AG04450 (cell line): ENCODE data around the gene BCL7B. TPM values are rescaled to one million over a fixed set of nuclear protein-coding genes. Genes with fewer than 3 reads are reported as not detected.

Experiments used
- CTCF ChIA-PET: fragments of 300-600, 350-600 bp; formaldehyde crosslinking; extraction: SDS; loops from one replicate; lab custom pipeline; 2022; ENCODE audit warnings: antibody characterized with exemption, inconsistent platforms; lab: Charles Lee
- POLR2A ChIA-PET: fragments of 350-600 bp; formaldehyde crosslinking; extraction: SDS; loops from one replicate; lab custom pipeline; 2021; ENCODE audit warnings: antibody characterized with exemption, inconsistent platforms; lab: Yijun Ruan, JAX
- DNase-seq: peaks from one replicate; pipeline ENCODE4 v3.0.0-alpha.2; 2011; ENCODE audit warnings: low read depth, low spot score
- H3K27ac ChIP-seq: one replicate; pipeline ENCODE4 v1.5.1; 2012; ENCODE audit warnings: low read depth, low read length, control low read depth
- H3K27me3 ChIP-seq: one replicate; pipeline ENCODE4 v1.6.0; 2012; ENCODE audit warnings: low read length; ENCODE audit not compliant: control insufficient read depth, insufficient read depth
- H3K4me3 ChIP-seq: 2 replicates; pipeline ENCODE4 v1.5.1; 2011; ENCODE audit warnings: mild to moderate bottlenecking, low read depth, low read length, control low read depth
- H3K9me3 ChIP-seq: 2 replicates; pipeline ENCODE4 v1.5.1; 2012; ENCODE audit warnings: low read length; ENCODE audit not compliant: control insufficient read depth, insufficient read depth
- polyA plus RNA-seq: library from polyadenylated mRNA; depleted of rRNA; stranded (reverse); fragments of >200 nt; gene quantifications from 2 replicates; pipeline ENCODE4 v1.2.3, GENCODE V29; 2011
- TF ChIP-seq, protein P1 (sequence below): IDR thresholded peaks from 2 replicates; pipeline ENCODE4 v1.5.1; 2011; ENCODE audit warnings: low read depth, low read length, control low read depth, inconsistent platforms

BCL7B gene
- polyA plus RNA-seq, 1 experiment, result 41.9 TPM

DNA sequence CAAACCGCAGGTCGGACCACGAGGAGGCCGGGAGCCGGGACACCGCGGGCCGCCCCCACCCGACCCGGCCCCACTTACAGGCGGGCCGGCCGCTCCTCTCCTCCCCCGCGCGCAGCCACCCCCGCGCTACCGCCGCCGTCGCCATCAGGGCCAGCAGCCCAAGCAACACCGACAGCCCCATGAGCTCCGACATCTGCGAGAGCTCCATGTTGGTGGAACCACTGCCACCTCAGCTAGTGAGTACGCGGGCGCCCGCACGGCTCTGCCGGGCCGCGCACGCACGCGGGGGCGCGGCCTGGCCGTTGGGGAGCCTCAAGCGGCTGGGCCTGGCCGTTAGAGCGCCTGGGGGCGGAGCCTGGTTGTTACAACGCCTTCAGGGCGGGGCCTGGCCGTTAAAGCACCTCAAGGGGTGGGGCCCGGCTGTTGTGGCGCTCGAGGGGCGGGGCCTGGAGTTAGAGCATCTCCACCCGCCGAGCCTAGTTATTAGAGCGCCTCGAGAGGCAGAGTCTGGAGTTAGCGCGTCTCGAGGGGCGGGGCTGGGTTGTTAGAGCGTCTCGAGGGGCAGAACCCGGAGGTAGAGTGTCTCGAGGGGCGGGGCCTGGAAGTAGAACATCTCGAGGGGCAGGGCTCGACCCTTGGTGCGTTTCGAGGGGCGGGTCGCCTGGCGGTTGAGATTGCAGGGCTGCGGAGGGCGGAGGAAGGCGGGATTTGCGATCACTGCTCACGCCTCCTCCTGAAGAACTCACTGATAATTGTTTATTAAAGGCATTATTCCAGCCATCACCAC lies 21.0 kb upstream of the BCL7B start, which contains the start of gene TBL2:
Gene TBL2 (minus strand): TSS at position 238 of the 787 bp plus-strand sequence. CDS start 30 bp downstream, at position 208.
- DNase-seq, result peak; percentile 96
- ChIA-PET CTCF (interaction anchor here (0.6 to 1.3 kb wide), 4 partner anchors 13 to 147 kb away, joined by 3 to 4 read pairs (median 4); no protein-coding TSS in a partner anchor), POLR2A (interaction anchor here (0.5 to 2.5 kb wide), 14 partner anchors 9 to 251 kb away, joined by 3 to 12 read pairs (median 4); partner anchors contain the start of genes BAZ1B and BUD23)
- no peaks in the 10 kb centered on the region for H3K27me3 ChIP-seq
- H3K4me3 ChIP-seq, result peak within 1 kb of the TSS; percentile 93
- TF ChIP-seq, protein P1, sequence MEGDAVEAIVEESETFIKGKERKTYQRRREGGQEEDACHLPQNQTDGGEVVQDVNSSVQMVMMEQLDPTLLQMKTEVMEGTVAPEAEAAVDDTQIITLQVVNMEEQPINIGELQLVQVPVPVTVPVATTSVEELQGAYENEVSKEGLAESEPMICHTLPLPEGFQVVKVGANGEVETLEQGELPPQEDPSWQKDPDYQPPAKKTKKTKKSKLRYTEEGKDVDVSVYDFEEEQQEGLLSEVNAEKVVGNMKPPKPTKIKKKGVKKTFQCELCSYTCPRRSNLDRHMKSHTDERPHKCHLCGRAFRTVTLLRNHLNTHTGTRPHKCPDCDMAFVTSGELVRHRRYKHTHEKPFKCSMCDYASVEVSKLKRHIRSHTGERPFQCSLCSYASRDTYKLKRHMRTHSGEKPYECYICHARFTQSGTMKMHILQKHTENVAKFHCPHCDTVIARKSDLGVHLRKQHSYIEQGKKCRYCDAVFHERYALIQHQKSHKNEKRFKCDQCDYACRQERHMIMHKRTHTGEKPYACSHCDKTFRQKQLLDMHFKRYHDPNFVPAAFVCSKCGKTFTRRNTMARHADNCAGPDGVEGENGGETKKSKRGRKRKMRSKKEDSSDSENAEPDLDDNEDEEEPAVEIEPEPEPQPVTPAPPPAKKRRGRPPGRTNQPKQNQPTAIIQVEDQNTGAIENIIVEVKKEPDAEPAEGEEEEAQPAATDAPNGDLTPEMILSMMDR, result 0 out of 2 replicates have a peak, but pooled peaks have one; percentile 4
- H3K9me3 ChIP-seq, result peaks cover 4% of the 10 kb centered on the region; the same call in 1 of the 2 replicates
- H3K27ac ChIP-seq, result peak within 1 kb of the TSS; percentile 78

DNA sequence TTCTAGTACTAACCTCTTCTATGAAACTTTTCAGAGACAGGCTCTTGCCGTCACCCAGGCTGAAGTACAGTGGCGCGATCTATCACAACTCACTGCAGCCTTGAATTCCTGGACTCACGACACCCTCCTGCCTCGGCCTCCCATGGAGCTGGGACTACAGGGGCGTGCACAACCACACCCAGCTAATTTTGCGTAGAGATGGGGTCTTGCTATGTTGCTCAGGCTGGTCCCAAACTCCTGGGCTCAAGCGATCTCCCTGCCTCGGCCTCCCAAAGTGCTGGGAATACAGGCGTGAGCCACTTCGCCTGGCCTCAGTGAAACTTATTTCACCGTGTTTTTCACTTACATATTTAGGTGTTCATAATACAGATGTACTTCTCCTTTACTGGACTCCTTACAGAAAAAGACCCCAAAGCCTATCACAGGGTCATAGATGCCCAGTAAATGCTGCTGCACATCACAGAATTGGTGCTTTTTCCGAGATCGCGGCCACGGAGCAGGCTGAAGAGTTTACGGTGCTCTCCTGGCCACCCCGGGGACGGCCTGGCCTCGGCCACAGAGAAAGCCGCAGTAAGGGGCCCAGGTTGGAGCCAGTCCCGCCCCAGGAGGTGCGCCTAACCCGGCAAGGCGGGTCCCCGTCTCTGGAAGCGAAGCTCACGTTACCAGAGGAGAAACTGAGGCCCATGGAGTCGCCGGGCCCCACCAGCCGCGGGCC lies 20.3 kb upstream of the BCL7B start:
- ChIA-PET CTCF (interaction anchor here (0.6 to 1.3 kb wide), 4 partner anchors 12 to 148 kb away, joined by 3 to 4 read pairs (median 4); no protein-coding TSS in a partner anchor), POLR2A (interaction anchor here (0.5 to 2.5 kb wide), 12 partner anchors 9 to 251 kb away, joined by 3 to 12 read pairs (median 4); partner anchors contain the start of genes BAZ1B and BUD23)
- Histone ChIP-seq H3K27ac (peak overlapping the region; percentile 78), H3K27me3 (no peaks in the 10 kb centered on the region), H3K9me3 (peaks cover 4% of the 10 kb centered on the region; the same call in 1 of the 2 replicates), H3K4me3 (peak overlapping the region; percentile 93)
- DNase-seq, result no peak
- TF ChIP-seq, protein P1, result no peak

DNA sequence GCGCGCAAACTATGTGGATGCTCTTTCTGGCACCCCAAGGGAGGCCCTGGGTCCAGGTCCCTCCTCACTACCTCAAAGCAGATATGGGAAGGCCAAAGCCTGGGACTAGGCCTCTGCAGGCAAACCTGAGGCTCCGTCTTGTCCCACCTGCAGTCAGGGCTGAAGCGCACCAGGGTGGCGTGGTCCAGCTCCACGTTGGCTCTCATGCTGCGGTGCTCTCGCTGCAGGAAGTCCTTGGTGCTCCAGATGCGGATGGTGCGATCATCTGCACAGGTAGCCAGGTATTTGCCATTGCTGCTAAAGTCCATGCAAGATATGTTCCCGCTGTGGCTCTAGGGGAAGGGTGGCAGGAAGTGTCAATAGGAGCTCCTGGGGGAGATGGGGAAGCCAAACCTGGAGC lies 16.3 kb upstream of the BCL7B start:
- no peak overlapping the region for H3K27ac ChIP-seq
- DNase-seq, result no peak
- H3K27me3 ChIP-seq, result no peaks in the 10 kb centered on the region
- CTCF ChIA-PET, result no interaction called here
- TF ChIP-seq, protein P1, result no peak
- H3K4me3 ChIP-seq, result no peak overlapping the region
- POLR2A ChIA-PET, result no interaction called here
- H3K9me3 ChIP-seq, result peaks cover 4% of the 10 kb centered on the region; the same call in 1 of the 2 replicates

DNA sequence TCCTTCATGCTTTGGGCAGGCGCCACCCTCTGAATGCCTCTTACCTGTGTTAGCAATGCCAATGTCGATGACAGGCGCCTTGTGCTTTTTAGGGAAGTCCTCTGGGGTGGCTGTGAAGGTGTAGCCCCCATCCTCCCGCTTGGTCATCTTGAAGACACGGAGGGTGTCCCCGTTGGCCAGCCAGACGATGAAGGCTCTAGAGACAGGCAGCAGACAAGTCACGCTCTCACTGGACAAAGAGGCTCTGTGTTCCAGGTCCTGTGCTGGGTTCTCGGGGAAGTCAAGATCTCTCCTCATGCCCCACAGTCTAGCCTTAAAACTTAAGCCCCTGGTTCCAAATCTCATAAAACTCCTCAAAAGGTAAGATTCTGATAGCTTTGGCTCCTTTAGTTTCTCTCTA lies 15.8 kb upstream of the BCL7B start:
- no peaks in the 10 kb centered on the region for H3K27me3 ChIP-seq
- H3K4me3 ChIP-seq, result no peak overlapping the region
- H3K9me3 ChIP-seq, result peaks cover 4% of the 10 kb centered on the region; the same call in 1 of the 2 replicates
- CTCF ChIA-PET, result no interaction called here
- DNase-seq, result no peak
- H3K27ac ChIP-seq, result no peak overlapping the region
- TF ChIP-seq, protein P1, result no peak
- POLR2A ChIA-PET, result no interaction called here
